ENCODE measurements around the gene COBLL1.

DNA sequence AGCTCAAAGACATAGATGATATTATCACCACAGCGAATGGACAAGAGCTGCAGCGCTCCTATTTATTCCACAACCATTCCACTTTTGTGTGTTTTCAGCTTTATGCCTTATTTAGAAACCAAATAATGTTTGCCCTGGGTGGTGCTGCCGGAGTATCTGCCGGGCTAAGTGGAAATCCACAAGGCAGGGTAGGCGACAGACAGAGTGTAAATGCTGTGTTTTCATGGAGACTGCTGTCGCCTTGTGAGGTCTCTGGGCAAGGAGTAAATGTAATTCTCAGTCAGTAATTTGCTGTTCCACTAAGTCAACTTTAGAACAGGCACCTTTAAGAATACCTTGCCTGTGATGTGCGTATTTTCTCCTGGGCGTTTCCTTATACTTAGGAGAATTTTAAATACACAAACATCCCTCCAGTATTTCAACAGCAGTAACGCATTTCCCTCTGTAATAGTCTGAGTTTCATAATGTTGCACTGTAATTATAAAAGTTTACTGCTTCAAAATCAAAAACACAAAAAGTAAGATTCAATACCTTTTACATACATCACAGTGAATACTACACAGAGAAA is 60.9 kb downstream of the COBLL1 start:
- no peak for TF ChIP-seq POLR2A (IDR thresholded peaks at IDR 0.05)
- TF ChIP-seq, protein P1, sequence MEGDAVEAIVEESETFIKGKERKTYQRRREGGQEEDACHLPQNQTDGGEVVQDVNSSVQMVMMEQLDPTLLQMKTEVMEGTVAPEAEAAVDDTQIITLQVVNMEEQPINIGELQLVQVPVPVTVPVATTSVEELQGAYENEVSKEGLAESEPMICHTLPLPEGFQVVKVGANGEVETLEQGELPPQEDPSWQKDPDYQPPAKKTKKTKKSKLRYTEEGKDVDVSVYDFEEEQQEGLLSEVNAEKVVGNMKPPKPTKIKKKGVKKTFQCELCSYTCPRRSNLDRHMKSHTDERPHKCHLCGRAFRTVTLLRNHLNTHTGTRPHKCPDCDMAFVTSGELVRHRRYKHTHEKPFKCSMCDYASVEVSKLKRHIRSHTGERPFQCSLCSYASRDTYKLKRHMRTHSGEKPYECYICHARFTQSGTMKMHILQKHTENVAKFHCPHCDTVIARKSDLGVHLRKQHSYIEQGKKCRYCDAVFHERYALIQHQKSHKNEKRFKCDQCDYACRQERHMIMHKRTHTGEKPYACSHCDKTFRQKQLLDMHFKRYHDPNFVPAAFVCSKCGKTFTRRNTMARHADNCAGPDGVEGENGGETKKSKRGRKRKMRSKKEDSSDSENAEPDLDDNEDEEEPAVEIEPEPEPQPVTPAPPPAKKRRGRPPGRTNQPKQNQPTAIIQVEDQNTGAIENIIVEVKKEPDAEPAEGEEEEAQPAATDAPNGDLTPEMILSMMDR (IDR thresholded peaks at IDR 0.05) = no peak
- TF ChIP-seq EP300 (IDR thresholded peaks at IDR 0.05) = no peak
